HG02588 (cell line): Measurements from ENCODE around the gene FFAR2.

Source experiments
- ATAC-seq: cut with Tn5 transposase; IDR thresholded peaks from one replicate; pipeline ENCODE4 v1.9.1; 2021; ENCODE audit warnings: mild to moderate bottlenecking, moderate library complexity; ENCODE audit not compliant: unreplicated experiment

FFAR2 gene

GRCh38 chr19:35483089-35483488, 35.0 kb downstream of the FFAR2 start:
- no peak for ATAC-seq

DNA sequence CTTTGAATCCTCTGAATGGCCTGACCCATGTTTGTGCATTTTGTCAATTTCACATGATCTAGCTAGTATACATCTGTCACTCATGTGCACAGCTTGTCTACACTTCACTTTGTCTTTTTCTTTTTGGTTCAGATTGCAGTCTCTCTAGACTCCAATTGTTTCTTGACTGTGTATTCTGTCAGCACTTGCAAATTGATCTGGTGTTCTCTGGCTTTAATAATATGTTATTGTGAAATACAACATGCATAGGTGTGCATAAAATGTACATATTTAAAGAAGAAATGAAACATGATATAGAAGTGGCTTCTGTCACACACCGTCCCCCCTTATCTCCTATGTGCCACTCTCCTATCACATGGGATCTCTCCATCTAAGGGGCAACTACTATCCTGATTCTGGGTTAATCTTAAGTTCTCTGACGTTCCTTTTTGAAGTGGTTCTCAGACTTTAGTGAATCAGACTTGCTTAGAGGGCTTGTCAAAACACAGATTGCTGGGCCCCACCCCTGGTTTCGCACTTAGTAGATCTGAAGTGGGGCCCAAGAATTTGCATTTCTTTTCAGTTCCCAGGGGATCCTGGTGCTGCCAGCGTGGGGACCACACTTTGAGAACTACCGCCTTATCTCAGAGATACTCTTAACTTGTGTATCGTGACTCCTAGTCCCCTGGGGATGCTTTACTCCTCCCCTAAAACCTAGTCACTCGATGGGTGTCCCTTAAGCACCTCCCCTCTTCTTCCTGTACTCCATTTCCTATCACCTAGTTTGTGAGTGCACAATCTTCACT, 36.4 kb downstream of the FFAR2 start:
- ATAC-seq: peak; percentile 44

DNA sequence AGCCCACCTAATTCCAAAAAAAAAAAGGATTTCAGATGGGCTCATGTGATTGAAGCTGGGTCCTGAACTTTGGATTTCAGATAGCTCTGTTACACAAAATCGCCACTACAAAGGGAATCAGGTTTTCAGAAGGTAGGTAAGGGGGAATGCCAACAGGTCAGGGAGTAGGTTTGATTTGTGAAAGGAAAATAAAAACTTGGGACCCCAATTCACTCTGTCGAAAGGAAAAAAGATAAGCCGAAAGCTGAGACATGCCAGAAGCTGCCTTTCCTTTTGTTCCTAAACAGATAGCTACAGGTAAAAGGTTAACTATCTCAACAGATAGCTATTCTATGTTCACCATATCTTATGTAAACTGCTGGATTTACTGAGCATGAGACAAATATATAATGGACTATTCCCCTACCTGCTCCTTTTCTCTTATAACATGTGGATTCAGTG, 38.2 kb downstream of the FFAR2 start:
- no peak for ATAC-seq

DNA sequence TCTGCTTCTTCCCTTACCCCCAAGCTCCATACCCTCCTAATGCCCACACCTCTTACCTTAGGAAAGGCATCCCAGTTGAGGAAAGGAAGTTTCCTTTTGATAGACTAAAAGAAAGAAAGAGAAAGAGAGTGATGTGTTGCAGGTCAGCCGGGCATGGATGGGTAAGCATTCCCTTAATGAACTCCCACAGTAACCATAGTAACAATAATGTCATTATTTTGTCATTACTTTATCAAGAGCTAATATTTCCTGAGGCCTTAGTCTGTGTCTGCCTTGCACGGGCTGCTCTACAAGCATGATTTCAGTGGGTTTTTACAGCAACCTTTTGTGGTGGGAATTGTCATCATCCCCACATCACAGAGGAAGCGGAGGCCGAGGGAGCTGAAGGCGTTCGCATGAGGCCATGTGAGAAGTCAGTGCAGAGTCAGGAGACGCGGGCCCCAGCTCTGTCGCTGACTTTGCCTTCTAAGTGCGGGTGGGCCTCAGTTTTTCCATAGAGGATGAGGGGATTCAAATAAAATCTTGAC, 39.7 kb downstream of the FFAR2 start:
- ATAC-seq: no peak

DNA sequence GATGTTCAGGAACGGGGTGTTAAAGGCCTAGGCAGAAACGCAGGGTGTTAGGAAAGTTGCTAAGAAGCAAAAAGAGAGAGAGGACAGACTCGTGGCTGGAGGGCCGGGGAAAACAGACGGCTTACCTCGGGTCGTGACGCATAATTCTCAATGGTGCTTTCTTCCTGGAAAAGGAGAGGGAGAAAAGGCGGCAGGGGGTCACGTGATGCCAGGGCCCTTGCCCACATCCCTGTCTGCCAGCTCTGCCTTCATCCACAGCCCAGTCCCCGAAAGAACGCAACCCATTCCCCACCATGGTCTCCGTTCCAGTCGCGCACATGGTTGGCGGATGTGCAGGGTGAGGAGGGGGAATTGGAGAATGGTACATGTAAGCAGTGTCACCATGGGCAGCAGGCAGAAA, 40.6 kb downstream of the FFAR2 start:
- no peak for ATAC-seq

GRCh38 chr19:35490364-35490763, 42.3 kb downstream of the FFAR2 start, which contains the start of gene KRTDAP:
KRTDAP (minus strand) TSS chr19:35490464; CDS start chr19:35490442, 22 bp downstream.
- no peak for ATAC-seq

GRCh38 chr19:35491836-35492360, 43.8 kb downstream of the FFAR2 start:
- no peak for ATAC-seq

GRCh38 chr19:35493971-35494370, 45.9 kb downstream of the FFAR2 start:
- ATAC-seq: no peak

GRCh38 chr19:35495107-35496064, 47.3 kb downstream of the FFAR2 start:
- no peak for ATAC-seq

DNA sequence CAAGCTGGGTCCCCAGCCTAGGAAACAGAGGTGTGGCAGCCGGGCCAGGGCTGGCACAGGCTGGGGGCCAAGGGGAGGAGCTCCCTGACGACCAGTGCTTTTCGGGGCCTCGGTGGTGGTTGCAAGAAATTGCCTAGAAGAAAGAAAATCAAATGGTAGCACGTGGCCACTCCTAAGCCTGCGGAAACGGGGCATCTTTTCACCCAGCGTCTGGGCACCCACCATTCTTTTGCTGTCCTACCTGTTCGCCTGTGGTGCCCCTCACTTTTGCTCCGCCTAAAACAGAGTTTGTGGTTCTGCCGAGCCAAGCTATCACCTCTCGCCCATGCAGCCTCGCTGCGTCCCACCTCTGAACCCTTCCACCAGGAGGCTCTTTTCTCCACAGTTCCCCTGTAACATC, 49.3 kb downstream of the FFAR2 start:
- no peak for ATAC-seq

DNA sequence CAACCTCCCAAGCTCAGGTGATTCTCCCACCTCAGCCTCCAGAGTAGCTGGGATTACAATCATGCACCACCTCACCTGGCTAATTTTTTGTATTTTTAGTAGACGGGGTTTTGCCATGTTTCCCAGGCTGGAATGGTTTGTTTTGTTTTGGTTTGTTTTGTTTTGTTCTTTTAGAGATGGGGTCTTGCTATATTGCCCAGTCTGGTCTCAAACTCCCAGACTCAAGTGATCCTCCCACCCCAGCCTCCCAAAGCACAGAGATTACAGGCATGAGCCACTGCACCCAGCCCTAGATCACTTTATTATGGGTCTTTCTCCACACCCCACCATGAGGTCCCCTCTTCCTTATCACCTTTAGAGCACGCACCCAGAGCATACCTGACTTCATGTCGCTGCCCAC, 50.2 kb downstream of the FFAR2 start:
- no peak for ATAC-seq

- no peak for ATAC-seq
Observed at GRCh38 chr19:35498984-35499527, 51.0 kb downstream of the FFAR2 start.

DNA sequence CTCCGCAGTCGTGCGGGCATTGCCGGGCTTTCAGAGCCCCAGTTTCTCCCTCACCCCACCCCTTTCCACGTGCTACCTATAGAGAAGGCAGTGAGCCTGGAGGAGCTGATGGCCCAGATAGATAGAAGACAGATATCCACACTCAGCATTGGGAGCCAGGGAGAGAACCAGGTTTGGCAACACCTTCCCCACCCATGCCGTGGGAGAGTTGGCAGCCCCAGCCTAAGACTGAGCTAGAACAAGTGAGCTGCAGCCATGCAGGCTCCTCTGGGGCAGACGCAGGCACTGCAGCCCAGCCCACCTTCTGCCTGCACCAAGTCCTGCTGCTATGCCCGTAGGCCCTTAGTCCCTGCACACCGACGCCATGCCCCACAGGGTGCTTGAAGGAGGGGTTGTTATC, 52.6 kb downstream of the FFAR2 start:
- ATAC-seq: no peak
